Measurements from ENCODE around the gene CLEC2D. TPM values are rescaled to one million over a fixed set of nuclear protein-coding genes. Genes with fewer than 3 reads are reported as not detected.

CLEC2D gene
- total and polyA plus RNA-seq, 10 of the 15 experiments (the other 5 are each of a cell fraction or from before 2014, with no cell fraction given): 4.6 to 29.8 (median 16.0) TPM

GRCh38 chr12:9668161-9669018 is 1.1 kb upstream of the CLEC2D start (continued):
- TF ChIP-seq, protein P1, sequence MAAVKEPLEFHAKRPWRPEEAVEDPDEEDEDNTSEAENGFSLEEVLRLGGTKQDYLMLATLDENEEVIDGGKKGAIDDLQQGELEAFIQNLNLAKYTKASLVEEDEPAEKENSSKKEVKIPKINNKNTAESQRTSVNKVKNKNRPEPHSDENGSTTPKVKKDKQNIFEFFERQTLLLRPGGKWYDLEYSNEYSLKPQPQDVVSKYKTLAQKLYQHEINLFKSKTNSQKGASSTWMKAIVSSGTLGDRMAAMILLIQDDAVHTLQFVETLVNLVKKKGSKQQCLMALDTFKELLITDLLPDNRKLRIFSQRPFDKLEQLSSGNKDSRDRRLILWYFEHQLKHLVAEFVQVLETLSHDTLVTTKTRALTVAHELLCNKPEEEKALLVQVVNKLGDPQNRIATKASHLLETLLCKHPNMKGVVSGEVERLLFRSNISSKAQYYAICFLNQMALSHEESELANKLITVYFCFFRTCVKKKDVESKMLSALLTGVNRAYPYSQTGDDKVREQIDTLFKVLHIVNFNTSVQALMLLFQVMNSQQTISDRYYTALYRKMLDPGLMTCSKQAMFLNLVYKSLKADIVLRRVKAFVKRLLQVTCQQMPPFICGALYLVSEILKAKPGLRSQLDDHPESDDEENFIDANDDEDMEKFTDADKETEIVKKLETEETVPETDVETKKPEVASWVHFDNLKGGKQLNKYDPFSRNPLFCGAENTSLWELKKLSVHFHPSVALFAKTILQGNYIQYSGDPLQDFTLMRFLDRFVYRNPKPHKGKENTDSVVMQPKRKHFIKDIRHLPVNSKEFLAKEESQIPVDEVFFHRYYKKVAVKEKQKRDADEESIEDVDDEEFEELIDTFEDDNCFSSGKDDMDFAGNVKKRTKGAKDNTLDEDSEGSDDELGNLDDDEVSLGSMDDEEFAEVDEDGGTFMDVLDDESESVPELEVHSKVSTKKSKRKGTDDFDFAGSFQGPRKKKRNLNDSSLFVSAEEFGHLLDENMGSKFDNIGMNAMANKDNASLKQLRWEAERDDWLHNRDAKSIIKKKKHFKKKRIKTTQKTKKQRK (IDR thresholded peaks at IDR 0.05; ENCODE audit: low read depth, low read length): no peak
- TF ChIP-seq LARP7 (IDR thresholded peaks at IDR 0.05) (no peak), EP300 (IDR thresholded peaks at IDR 0.05; ENCODE audit: borderline replicate concordance in 1 of 2, control insufficient read depth in 1 of 2, low read depth in 2 of 2, low read length in 2 of 2) (no peak), CHD2 (IDR thresholded peaks at IDR 0.05; ENCODE audit: borderline replicate concordance, low read depth, low read length) (no peak)

GRCh38 chr12:9669019-9669326 is 540 bp upstream of the CLEC2D start:
- in situ Hi-C loops (cut with MboI): loop anchor here (25.0 kb wide), 1 partner anchor 1032 kb away; no protein-coding TSS in a partner anchor
- BruUV-seq (replicated peaks): no TSS peak
- ATAC-seq: no peak
- peak overlapping the region; percentile 67 for H3K9ac ChIP-seq (ENCODE audit: control insufficient read depth, insufficient read depth, low read length)
- intact Hi-C loops (cut with micrococcal nuclease; ENCODE audit: unreplicated experiment): loop anchor here (1.0 to 2.0 kb wide), 2 partner anchors 21 to 40 kb away; no protein-coding TSS in a partner anchor
- H4K20me1 ChIP-seq (ENCODE audit: control insufficient read depth, insufficient read depth): no peaks in the 10 kb centered on the region
- peaks cover 61% of the 10 kb centered on the region for H3K79me2 ChIP-seq (ENCODE audit: control insufficient read depth, insufficient read depth, low read length)
- no peak overlapping the region for H3K4me3 ChIP-seq
- ChIA-PET CTCF (interaction anchor here (0.6 to 2.1 kb wide), 10 partner anchors 17 to 129 kb away, joined by 3 to 8 read pairs (median 4); no protein-coding TSS in a partner anchor), RAD21 (ENCODE audit: unreplicated experiment) (interaction anchor here (0.6 to 2.0 kb wide), 16 partner anchors 13 to 461 kb away, joined by 3 to 14 read pairs (median 4); partner anchors contain the start of genes CD69, CLEC7A and CLECL1), SMC1A (ENCODE audit: uncharacterized antibody, unreplicated experiment) (interaction anchor here (0.6 to 2.8 kb wide), 18 partner anchors 11 to 307 kb away, joined by 3 to 17 read pairs (median 5); no protein-coding TSS in a partner anchor), POLR2A (interaction anchor here (2.5 kb wide), 1 partner anchor 21 kb away, joined by 7 read pairs; no protein-coding TSS in a partner anchor)
- H3K9me3 ChIP-seq (replicated peaks; ENCODE audit: control insufficient read depth, insufficient read depth, low read length): no peaks in the 10 kb centered on the region; the same call in 2 of the 3 replicates
- DNase-seq (ENCODE audit: low read depth, low spot score): no peak
- 2% methylated on average over 2 of the region's 2 CpGs for WGBS (ENCODE audit: insufficient coverage, insufficient replicate concordance, low lambda C conversion rate, missing lambda C conversion rate)
- no peaks in the 10 kb centered on the region for H3K36me3 ChIP-seq (ENCODE audit: control insufficient read depth in 2 of 2, insufficient read depth in 2 of 2, low read length in 1 of 2)
- H3K4me2 ChIP-seq (ENCODE audit: control insufficient read depth, insufficient read depth): peak overlapping the region; percentile 66
- peaks cover 0 to 2% of the 10 kb centered on the region in 2 experiments; a peak in 2 of 4 replicates for H3K27me3 ChIP-seq (replicated peaks in 1 of 2; ENCODE audit: control insufficient read depth in 2 of 2, insufficient read depth in 2 of 2, low read length in 1 of 2)
- FAIRE-seq: peak; percentile 13
- H2AFZ ChIP-seq (ENCODE audit: control insufficient read depth, low read depth, low read length): no peak overlapping the region
- peaks cover 36% of the 10 kb centered on the region for H3K4me1 ChIP-seq (ENCODE audit: control insufficient read depth, insufficient read depth, low read length)
- H3K27ac ChIP-seq (ENCODE audit: control insufficient read depth, insufficient read depth): peak overlapping the region; percentile 91
- TF ChIP-seq, protein P2, sequence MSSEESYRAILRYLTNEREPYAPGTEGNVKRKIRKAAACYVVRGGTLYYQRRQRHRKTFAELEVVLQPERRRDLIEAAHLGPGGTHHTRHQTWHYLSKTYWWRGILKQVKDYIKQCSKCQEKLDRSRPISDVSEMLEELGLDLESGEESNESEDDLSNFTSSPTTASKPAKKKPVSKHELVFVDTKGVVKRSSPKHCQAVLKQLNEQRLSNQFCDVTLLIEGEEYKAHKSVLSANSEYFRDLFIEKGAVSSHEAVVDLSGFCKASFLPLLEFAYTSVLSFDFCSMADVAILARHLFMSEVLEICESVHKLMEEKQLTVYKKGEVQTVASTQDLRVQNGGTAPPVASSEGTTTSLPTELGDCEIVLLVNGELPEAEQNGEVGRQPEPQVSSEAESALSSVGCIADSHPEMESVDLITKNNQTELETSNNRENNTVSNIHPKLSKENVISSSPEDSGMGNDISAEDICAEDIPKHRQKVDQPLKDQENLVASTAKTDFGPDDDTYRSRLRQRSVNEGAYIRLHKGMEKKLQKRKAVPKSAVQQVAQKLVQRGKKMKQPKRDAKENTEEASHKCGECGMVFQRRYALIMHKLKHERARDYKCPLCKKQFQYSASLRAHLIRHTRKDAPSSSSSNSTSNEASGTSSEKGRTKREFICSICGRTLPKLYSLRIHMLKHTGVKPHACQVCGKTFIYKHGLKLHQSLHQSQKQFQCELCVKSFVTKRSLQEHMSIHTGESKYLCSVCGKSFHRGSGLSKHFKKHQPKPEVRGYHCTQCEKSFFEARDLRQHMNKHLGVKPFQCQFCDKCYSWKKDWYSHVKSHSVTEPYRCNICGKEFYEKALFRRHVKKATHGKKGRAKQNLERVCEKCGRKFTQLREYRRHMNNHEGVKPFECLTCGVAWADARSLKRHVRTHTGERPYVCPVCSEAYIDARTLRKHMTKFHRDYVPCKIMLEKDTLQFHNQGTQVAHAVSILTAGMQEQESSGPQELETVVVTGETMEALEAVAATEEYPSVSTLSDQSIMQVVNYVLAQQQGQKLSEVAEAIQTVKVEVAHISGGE (CRISPR knock-in tag; IDR thresholded peaks at IDR 0.05): no peak
- no peak for TF ChIP-seq ZNF274 (IDR thresholded peaks at IDR 0.05; ENCODE audit: insufficient read depth, insufficient read length)
- TF ChIP-seq ZZZ3 (IDR thresholded peaks at IDR 0.05; ENCODE audit: control insufficient read depth, insufficient read length, low read depth): no peak
- TF ChIP-seq SMAD1 (IDR thresholded peaks at IDR 0.05; ENCODE audit: low read depth, partially characterized antibody): no peak
- TF ChIP-seq BRCA1 (IDR thresholded peaks at IDR 0.05; ENCODE audit: low read depth, low read length): no peak
- TF ChIP-seq CHD4 (IDR thresholded peaks at IDR 0.05): no peak
- TF ChIP-seq GABPA (IDR thresholded peaks at IDR 0.05; ENCODE audit: low read depth): no peak
- no peak for TF ChIP-seq CHD2 (IDR thresholded peaks at IDR 0.05; ENCODE audit: borderline replicate concordance, low read depth, low read length)
- no peak for TF ChIP-seq DPF2 (IDR thresholded peaks at IDR 0.05)

Data from GM12878 (cell line).